DMS114 treated with DMSO at 0.1 percent for 48 hours (cell line): ENCODE data around the gene SRRM4.
"Not testable (repeated sequence)": the region's sequence is repeated elsewhere in the genome, so short reads cannot be mapped to it uniquely, and the experiment has no call there.

Source experiments
- DNase-seq: peaks from one replicate; lab custom pipeline; 2025; ENCODE audit not compliant: unreplicated experiment; lab: John Stamatoyannopoulos, UW

Gene SRRM4

GRCh38 chr12:119008273-119008672 lies 26.9 kb downstream of the SRRM4 start:
- DNase-seq, result not testable (repeated sequence)

GRCh38 chr12:119008691-119009221 lies 27.4 kb downstream of the SRRM4 start:
- no peak for DNase-seq

GRCh38 chr12:119011231-119011630 lies 29.9 kb downstream of the SRRM4 start:
- no peak for DNase-seq

GRCh38 chr12:119012179-119012578 lies 30.8 kb downstream of the SRRM4 start:
- DNase-seq, result no peak

GRCh38 chr12:119013023-119013422 lies 31.7 kb downstream of the SRRM4 start:
- DNase-seq, result no peak

- no peak for DNase-seq
Measured at GRCh38 chr12:119014368-119014767, 33.0 kb downstream of the SRRM4 start.

GRCh38 chr12:119016715-119017114 lies 35.4 kb downstream of the SRRM4 start:
- no peak for DNase-seq

GRCh38 chr12:119019166-119019565 lies 37.8 kb downstream of the SRRM4 start:
- no peak for DNase-seq

GRCh38 chr12:119020406-119021360 lies 39.3 kb downstream of the SRRM4 start:
- DNase-seq, result no peak

GRCh38 chr12:119024356-119024755 lies 43.0 kb downstream of the SRRM4 start:
- no peak for DNase-seq

GRCh38 chr12:119025786-119026185 lies 44.4 kb downstream of the SRRM4 start:
- no peak for DNase-seq

- DNase-seq, result not testable (repeated sequence)
Measured at GRCh38 chr12:119033332-119033731, 52.0 kb downstream of the SRRM4 start.

- no peak for DNase-seq
Measured at GRCh38 chr12:119036878-119037825, 55.8 kb downstream of the SRRM4 start.

GRCh38 chr12:119044094-119044493 lies 62.8 kb downstream of the SRRM4 start:
- no peak for DNase-seq

GRCh38 chr12:119047641-119048040 lies 66.3 kb downstream of the SRRM4 start:
- no peak for DNase-seq

- DNase-seq, result no peak
Measured at GRCh38 chr12:119050663-119051062, 69.3 kb downstream of the SRRM4 start.

GRCh38 chr12:119051474-119051873 lies 70.1 kb downstream of the SRRM4 start:
- no peak for DNase-seq

- DNase-seq, result no peak
Measured at GRCh38 chr12:119052001-119052400, 70.7 kb downstream of the SRRM4 start.

GRCh38 chr12:119055977-119056376 lies 74.6 kb downstream of the SRRM4 start:
- no peak for DNase-seq

- DNase-seq, result no peak
Measured at GRCh38 chr12:119060847-119061796, 79.8 kb downstream of the SRRM4 start.
